Kidney tubule cell (primary cell): ENCODE results near the gene SPATA31D3.
A peak's percentile ranks its signal among the peaks of the same experiment; 100 is the strongest.
"Not testable (repeated sequence)": the region's sequence is repeated elsewhere in the genome, so short reads cannot be mapped to it uniquely, and the experiment has no call there.

Experiments used
- DNase-seq: peaks from one replicate; pipeline ENCODE4 v3.0.0-alpha.2; 2018; ENCODE audit warnings: low spot score

Gene SPATA31D3

DNA sequence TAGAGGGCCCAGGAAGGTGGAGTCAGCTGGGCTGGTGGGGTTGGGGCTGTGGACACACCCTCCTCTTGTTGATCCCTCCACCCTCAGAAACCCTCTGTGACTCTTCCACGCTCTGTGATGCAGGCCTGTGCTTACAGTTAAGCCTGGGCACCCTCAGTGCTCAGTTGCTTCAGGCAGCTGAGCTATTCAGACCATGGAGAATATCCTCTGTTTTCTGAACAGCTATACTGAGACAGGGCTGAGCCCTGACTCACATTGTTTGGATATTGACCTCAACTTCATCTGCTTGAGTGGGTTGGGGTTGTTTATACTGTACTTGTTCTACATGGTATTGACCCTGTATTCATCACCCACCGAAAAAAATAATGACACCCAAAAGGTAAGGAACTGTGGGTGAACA lies at the start of gene SPATA31D3:
Gene SPATA31D3, plus strand, starts transcription at position 108 of the 400 bp plus-strand sequence. Its CDS starts 86 bp downstream, at position 194.
- not testable (repeated sequence) for DNase-seq

DNA sequence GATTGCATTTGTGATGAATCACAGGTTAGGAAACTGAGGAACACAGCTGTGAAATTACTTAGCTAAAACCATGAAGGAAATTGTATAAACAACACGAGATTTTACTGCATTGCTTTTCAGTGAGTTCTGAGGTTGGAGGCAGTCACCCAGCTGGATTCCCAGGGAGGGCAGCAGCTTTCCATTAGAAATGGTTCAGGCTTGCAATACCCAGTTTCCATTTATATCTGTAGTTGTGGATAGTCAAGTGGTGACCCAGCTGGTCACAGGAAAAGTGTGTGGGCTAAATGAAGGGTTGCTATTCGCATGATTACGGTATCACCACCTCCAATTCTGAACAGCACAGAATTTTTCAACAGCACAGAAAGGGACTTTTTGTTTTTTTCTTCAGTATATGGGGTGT lies 49.4 kb upstream of the SPATA31D3 start:
- no peak for DNase-seq

DNA sequence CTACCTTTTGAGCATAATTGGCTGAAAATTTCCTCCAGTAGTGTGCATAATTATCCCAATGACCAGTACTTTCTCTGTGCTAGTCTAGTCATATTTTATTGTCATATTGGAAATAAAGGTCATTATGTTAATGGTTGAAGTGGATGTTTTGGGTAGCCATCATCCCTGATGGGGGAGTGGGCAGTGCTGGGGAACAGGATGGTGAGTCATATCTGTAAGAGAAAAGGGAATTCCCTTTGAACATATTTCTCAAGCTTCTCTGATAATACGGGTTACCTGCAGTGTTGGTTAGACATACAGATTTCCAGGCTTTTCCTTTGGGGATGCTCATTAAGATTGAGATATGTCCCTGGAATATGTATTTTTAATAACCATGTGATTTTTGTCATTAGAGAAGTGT lies 48.4 kb upstream of the SPATA31D3 start:
- peak; percentile 39 for DNase-seq

DNA sequence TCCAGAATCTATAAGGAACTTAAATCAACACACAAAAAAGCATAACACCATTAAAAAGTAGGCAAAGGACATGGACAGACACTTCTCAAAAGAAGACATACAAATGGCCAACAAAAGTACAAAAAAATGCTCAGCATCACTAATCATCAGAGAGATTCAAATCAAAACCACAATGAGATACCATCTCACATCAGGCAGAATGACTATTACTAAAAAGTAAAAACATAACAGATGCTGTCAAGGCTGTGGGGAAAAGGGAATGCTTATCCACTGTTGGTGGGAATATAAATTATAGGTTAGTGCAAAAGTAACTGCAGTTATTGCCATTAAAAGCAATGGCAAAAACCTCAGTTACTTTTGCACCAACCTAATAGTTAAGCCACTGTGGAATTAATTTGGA lies 47.2 kb upstream of the SPATA31D3 start:
- DNase-seq: no peak

DNA sequence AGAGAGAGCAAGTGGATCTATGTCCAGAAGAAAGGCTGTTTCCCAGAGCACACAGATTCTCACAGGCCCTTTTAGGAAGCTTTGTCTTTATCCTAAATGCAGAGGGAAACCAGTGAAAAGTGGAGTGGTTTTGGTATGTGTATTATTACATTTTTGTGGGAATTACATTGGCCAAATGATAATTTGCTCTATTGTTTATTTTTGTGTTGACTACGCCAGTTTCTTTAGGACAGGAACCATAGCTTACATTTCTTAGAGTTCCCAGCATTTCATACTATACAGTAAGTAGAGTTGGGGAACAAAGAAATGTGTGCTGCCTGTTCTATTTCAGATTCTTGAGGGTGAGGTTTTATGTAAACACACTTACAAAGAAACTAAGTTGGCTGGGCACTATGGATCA lies 44.4 kb upstream of the SPATA31D3 start:
- DNase-seq: no peak

DNA sequence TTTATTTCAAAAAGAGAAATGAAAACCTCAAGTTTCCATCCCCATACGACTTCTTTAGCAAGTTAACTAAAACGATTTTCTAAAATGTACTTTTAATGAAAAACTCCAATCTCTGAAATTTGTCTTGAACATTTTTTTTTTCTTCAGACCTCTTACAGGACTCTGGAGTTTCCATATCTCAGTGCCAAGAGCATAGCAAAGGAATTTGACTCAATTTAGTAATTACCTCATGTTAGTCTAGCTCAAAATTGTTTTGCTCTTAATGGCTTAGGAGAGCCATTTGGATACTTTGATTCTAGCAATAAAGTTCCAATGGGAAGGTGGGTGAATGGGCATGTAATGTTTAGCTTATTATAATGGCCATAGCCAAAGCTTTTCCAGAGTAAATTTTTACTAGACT lies 41.1 kb upstream of the SPATA31D3 start:
- DNase-seq: no peak

- DNase-seq: no peak
These were observed 40.7 kb upstream of the SPATA31D3 start for GRCh38 chr9:81902626-81903025.

- DNase-seq: no peak
These were observed 36.6 kb upstream of the SPATA31D3 start for GRCh38 chr9:81906671-81907070.

DNA sequence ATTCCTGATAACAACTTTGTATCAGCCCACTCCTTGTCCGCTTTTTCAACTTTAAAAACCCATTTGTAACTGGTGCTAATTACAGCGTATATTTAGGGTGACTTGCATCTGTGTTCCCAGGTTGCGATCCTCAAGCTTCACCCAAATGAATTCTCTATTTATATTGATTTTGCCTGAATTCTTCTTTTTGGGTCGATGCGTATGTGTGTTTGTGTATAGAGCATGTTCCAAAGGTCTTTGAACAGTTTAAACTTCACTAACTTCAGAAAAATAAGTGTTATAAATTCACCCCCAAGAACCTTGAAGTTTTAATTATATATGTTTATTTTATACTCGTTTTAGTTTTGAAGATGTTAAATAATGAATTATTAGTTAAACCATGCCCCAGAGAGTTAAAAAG lies 31.2 kb upstream of the SPATA31D3 start:
- DNase-seq: no peak

DNA sequence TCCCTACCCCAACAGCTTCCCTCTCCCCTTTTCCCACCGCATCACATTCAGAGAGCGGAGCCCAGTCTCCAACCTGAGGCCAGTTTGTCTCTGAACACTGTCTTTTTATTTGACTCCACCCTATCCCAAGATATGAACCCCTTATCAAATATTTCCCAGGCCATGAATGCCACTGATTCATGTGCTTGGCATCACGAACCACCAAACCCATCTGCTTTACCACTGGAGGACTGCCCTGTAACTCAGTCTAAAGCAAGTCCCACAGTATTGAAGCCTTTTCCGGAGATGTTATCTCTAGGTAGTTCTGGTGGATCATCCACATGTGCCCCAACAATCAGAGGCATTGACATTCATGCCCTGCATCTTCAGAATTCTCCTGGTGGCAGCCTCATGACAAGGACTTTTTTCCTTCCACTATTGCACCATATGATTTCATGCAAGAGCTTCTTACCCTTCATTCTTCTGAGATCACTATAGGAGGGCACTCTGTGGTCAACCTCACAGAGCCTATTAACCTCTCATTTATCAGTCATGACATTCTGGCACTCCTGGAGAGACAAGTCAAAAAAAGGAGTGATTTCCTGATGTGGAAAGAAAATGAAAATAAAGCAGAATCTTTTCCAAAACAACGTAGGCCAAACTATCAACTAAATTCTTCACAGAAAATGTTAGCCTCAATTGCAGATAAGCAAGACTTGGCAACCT lies 27.3 kb upstream of the SPATA31D3 start:
- peak; percentile 44 for DNase-seq

- not testable (repeated sequence) for DNase-seq
These were observed 24.8 kb upstream of the SPATA31D3 start for GRCh38 chr9:81918507-81918906.

GRCh38 chr9:81928305-81928704 lies 15.0 kb upstream of the SPATA31D3 start, which contains the start of gene SPATA31D4:
TSS of gene SPATA31D4 (plus strand) at chr9:81928428. CDS start at chr9:81928514, 86 bp downstream.
- DNase-seq: not testable (repeated sequence)

GRCh38 chr9:81930147-81930546 lies 13.2 kb upstream of the SPATA31D3 start:
- DNase-seq: not testable (repeated sequence)

DNA sequence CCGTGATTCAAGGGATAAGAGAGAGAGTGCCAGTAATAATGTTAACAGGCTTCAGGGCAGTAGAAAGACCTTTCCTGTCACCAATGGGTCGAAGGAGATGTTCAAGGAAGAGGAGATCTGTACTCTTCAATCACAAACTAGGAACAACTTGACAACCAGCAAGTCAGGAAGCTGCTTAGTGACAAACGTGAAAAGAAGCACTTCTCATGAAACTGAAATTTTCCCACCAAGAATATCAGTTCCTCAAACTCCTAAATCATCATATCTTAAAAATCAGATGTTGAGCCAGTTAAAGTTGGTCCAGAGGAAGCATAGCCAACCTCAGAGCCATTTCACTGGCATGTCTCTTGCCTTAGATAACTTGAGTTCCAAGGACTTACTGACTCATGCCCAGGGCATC lies 9.8 kb upstream of the SPATA31D3 start:
- not testable (repeated sequence) for DNase-seq

GRCh38 chr9:81948650-81949049 lies 5.3 kb downstream of the SPATA31D3 start:
- not testable (repeated sequence) for DNase-seq

GRCh38 chr9:81953096-81953495 lies 9.8 kb downstream of the SPATA31D3 start:
- DNase-seq: no peak

- DNase-seq: no peak
These were observed 12.3 kb downstream of the SPATA31D3 start for GRCh38 chr9:81955625-81956024.

GRCh38 chr9:81964218-81965171 lies 21.2 kb downstream of the SPATA31D3 start:
- no peak for DNase-seq

DNA sequence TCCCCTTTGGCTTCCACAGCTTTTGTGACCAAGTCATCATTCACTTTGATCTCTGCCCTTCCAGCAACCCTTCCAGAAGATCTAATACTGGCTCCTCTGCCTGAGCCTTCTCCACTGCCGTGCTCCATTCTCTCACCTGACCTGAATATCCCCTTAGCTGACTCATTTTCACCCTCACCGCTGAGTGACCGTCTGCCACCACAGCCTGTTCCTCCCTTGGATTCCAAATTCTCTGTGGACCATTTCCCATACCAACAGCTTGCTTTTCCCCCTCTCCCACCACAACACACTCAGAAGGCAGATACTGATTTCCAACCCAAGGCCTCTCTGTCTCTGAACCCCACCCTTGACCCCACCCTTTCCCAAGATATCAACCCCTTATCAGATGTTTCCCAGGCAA lies 24.7 kb downstream of the SPATA31D3 start:
- no peak for DNase-seq

DNA sequence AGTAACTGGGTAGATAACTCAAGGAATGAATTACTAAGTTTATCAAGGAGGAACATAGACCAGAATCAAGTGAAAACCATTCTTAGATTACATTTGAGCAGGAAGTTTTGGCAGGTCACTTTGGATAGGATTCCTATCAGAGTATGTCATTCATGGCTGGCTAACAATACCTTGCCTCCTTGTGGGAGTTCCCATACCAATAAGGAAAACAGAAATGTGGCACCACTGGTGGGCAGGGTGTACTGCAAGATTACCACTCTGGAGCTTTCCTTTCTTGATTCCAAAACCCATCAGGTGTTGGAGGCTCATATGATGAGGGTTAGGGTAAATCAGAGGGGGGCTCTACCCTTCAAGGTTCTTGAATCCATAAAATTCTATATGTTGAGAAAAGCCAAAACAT lies 26.7 kb downstream of the SPATA31D3 start:
- peak; percentile 70 for DNase-seq

DNA sequence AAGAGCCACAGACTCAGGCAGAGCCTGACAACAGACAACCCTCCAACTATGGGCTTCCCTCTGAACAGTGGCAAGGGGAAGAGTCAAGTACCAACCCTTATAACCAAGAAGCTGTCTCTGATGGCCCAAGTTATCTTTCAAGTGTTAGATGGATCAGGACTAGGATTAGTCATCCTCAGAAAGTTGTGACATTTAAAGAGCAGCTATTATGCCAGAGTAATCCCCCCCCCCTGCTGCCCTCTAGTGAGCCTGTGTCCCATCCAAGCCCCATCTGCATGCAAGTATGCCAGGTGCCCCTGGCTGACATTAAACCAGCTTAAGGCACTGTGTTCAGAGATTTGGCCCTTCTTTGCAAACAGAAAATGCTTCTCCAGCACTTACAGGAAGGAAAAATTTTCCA lies 28.4 kb downstream of the SPATA31D3 start:
- DNase-seq: no peak

- DNase-seq: no peak
These were observed 31.5 kb downstream of the SPATA31D3 start for GRCh38 chr9:81974764-81975163.

DNA sequence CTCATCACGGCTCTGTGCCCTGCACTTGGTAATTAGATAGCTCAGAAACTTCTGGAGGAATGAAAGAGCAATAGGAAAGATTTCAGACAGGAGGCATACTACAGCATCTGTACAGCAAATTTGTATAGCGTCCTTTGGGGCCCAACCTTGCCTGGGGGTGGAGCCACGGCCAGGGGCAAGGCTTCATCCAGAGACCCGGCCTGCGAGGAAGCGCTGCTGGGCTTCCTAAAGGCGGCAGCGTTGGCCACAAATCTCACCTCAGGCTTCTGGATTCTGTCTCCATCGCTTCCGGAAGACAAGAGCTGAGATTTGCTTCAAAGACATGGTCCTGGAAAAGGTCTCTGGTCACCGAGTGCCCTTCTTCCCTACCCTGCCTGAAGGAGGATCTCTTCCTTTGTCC lies 33.1 kb downstream of the SPATA31D3 start:
- DNase-seq: no peak
